Cardiac muscle cell (in vitro differentiated cells and primary cell): ENCODE results near the gene CAMKMT. TPM values are rescaled to one million over a fixed set of nuclear protein-coding genes. Genes with fewer than 3 reads are reported as not detected.
"Not testable (repeated sequence)": the region's sequence is repeated elsewhere in the genome, so short reads cannot be mapped to it uniquely, and the experiment has no call there.

ENCODE experiments used
- DNase-seq, 2 donors: peaks; one replicate each; pipeline versions ENCODE4 v3.0.0 to v3.0.0-alpha.2; 2010 to 2017; ENCODE audit warnings: low read depth in 1 of 2, low spot score in 1 of 2
- H3K27ac ChIP-seq: fragments of 200-600 bp; sonication (generic); 2 replicates; pipeline ENCODE4 v1.5.1; 2016
- H3K27me3 ChIP-seq: fragments of 200-600 bp; sonication (generic); 2 replicates; pipeline ENCODE4 v1.6.0; 2016; ENCODE audit warnings: control low read depth
- H3K36me3 ChIP-seq: fragments of 200-600 bp; sonication (generic); 2 replicates; pipeline ENCODE4 v1.5.1; 2016; ENCODE audit warnings: control low read depth
- H3K4me1 ChIP-seq: fragments of 200-600 bp; sonication (generic); 2 replicates; pipeline ENCODE4 v1.8.1; 2017; ENCODE audit warnings: low read depth, mild to moderate bottlenecking, mixed run types
- H3K4me3 ChIP-seq: fragments of 200-600 bp; sonication (generic); 2 replicates; pipeline ENCODE4 v1.5.1; 2016; ENCODE audit warnings: mild to moderate bottlenecking
- H3K9me3 ChIP-seq: fragments of 200-600 bp; sonication (generic); 2 replicates; pipeline ENCODE4 v1.5.1; 2017; ENCODE audit warnings: low read depth, mild to moderate bottlenecking, control low read depth
- CTCF ChIP-seq: IDR thresholded peaks from 2 replicates; pipeline ENCODE4 v1.5.1; 2012; ENCODE audit warnings: low read depth, mild to moderate bottlenecking, low read length
- polyA plus RNA-seq: library from polyadenylated mRNA; unstranded; fragments of >200 nt; fragmentation: Nextera tagmentation; extraction: Ambion mirVana; gene quantifications from 2 replicates; pipeline ENCODE4 v1.2.1, GENCODE V29; 2016
- total RNA-seq: library from RNA; depleted of rRNA; stranded (reverse); fragments of >200 nt; gene quantifications from 2 replicates; pipeline ENCODE4 v1.2.3, GENCODE V29; 2016

Gene CAMKMT
- total and polyA plus RNA-seq, 2 experiments from 2014 or later, result 16.9 to 20.6 TPM

GRCh38 chr2:44369392-44369791 lies 7.6 kb downstream of the CAMKMT start:
- Histone ChIP-seq H3K27ac (no peak overlapping the region), H3K27me3 (no peaks in the 10 kb centered on the region), H3K36me3 (no peaks in the 10 kb centered on the region), H3K9me3 (no peaks in the 10 kb centered on the region), H3K4me1 (no peaks in the 10 kb centered on the region), H3K4me3 (no peak overlapping the region)
- no peak for TF ChIP-seq CTCF
- DNase-seq, result no peak

GRCh38 chr2:44371445-44371844 lies 9.7 kb downstream of the CAMKMT start:
- Histone ChIP-seq H3K27me3 (no peaks in the 10 kb centered on the region), H3K36me3 (no peaks in the 10 kb centered on the region), H3K4me3 (no peak overlapping the region), H3K9me3 (no peaks in the 10 kb centered on the region), H3K27ac (no peak overlapping the region), H3K4me1 (no peaks in the 10 kb centered on the region)
- DNase-seq, result no peak
- TF ChIP-seq CTCF, result no peak

GRCh38 chr2:44372246-44372645 lies 10.5 kb downstream of the CAMKMT start:
- no peak for DNase-seq
- Histone ChIP-seq H3K4me1 (no peaks in the 10 kb centered on the region), H3K27ac (no peak overlapping the region), H3K4me3 (no peak overlapping the region), H3K27me3 (no peaks in the 10 kb centered on the region), H3K36me3 (no peaks in the 10 kb centered on the region), H3K9me3 (no peaks in the 10 kb centered on the region)
- no peak for TF ChIP-seq CTCF

- Histone ChIP-seq H3K4me3 (no peak overlapping the region), H3K4me1 (no peaks in the 10 kb centered on the region), H3K36me3 (no peaks in the 10 kb centered on the region), H3K9me3 (no peaks in the 10 kb centered on the region), H3K27me3 (no peaks in the 10 kb centered on the region), H3K27ac (no peak overlapping the region)
- TF ChIP-seq CTCF, result no peak
- no peak for DNase-seq
Measured at GRCh38 chr2:44377486-44377885, 15.7 kb downstream of the CAMKMT start.

GRCh38 chr2:44385226-44385625 lies 23.5 kb downstream of the CAMKMT start:
- not testable (repeated sequence) for H3K4me1 ChIP-seq, H3K4me3 ChIP-seq, H3K36me3 ChIP-seq, H3K27me3 ChIP-seq, H3K9me3 ChIP-seq, DNase-seq, H3K27ac ChIP-seq

- Histone ChIP-seq H3K4me1 (no peaks in the 10 kb centered on the region), H3K9me3 (no peaks in the 10 kb centered on the region), H3K36me3 (no peaks in the 10 kb centered on the region), H3K27ac (no peak overlapping the region), H3K27me3 (no peaks in the 10 kb centered on the region), H3K4me3 (no peak overlapping the region)
- no peak for TF ChIP-seq CTCF
- no peak for DNase-seq
Measured at GRCh38 chr2:44388877-44389276, 27.1 kb downstream of the CAMKMT start.
